ENCODE data around the gene EVPL.

- no peak for TF ChIP-seq YY1 (IDR thresholded peaks at IDR 0.05; ENCODE audit: insufficient read depth, insufficient read length)
- no peak for TF ChIP-seq ZNF274 (IDR thresholded peaks at IDR 0.05; ENCODE audit: low read depth, low read length)
These were observed 4.8 kb downstream of the EVPL start for GRCh38 chr17:76022285-76022684.
